ENCODE results near the gene SERPINA12. TPM values are rescaled to one million over a fixed set of nuclear protein-coding genes. Genes with fewer than 3 reads are reported as not detected.

The SERPINA12 gene
- polyA plus RNA-seq, 2 of the 4 experiments (the other 2 are of a cell fraction), result not detected

DNA sequence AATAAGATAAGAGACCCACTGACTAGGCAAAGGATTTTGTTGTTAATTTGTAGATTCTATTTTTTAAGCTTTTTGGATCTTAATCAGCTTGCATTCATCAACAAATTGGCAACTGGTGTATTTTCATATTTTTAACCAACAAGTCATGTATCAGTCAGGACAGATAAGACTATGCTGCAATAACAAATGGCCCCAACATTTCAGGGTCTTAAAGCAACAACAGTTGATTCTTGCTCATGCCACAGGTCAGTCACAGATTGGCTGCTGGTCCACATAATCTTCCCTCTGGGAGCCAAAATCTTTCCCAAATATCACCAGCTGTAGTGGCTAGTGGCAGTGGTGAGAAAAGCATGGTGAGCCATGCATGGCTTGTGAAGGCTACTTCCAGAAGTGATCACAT lies 21.9 kb upstream of the SERPINA12 start:
- Histone ChIP-seq H3K4me1 (no peaks in the 10 kb centered on the region), H3K9me3 (peaks cover 6% of the 10 kb centered on the region; the same call in 1 of the 3 replicates), H3K4me3 (no peak overlapping the region), H3K4me2 (no peak overlapping the region), H3K27ac (no peak overlapping the region)
- FAIRE-seq (no peak), ATAC-seq (no peak), DNase-seq (ENCODE audit: low read depth in 1 of 2, low spot score in 1 of 2) (no peak)
- ChIA-PET POLR2A (no interaction called here), CTCF (interaction anchor here (1.7 to 2.6 kb wide), 2 partner anchors 18 to 45 kb away, joined by 4 to 10 read pairs; no protein-coding TSS in a partner anchor)
- TF ChIP-seq, protein P1, sequence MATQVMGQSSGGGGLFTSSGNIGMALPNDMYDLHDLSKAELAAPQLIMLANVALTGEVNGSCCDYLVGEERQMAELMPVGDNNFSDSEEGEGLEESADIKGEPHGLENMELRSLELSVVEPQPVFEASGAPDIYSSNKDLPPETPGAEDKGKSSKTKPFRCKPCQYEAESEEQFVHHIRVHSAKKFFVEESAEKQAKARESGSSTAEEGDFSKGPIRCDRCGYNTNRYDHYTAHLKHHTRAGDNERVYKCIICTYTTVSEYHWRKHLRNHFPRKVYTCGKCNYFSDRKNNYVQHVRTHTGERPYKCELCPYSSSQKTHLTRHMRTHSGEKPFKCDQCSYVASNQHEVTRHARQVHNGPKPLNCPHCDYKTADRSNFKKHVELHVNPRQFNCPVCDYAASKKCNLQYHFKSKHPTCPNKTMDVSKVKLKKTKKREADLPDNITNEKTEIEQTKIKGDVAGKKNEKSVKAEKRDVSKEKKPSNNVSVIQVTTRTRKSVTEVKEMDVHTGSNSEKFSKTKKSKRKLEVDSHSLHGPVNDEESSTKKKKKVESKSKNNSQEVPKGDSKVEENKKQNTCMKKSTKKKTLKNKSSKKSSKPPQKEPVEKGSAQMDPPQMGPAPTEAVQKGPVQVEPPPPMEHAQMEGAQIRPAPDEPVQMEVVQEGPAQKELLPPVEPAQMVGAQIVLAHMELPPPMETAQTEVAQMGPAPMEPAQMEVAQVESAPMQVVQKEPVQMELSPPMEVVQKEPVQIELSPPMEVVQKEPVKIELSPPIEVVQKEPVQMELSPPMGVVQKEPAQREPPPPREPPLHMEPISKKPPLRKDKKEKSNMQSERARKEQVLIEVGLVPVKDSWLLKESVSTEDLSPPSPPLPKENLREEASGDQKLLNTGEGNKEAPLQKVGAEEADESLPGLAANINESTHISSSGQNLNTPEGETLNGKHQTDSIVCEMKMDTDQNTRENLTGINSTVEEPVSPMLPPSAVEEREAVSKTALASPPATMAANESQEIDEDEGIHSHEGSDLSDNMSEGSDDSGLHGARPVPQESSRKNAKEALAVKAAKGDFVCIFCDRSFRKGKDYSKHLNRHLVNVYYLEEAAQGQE (IDR thresholded peaks at IDR 0.05), result no peak
- TF ChIP-seq HDAC2 (IDR thresholded peaks at IDR 0.05) (no peak), POLR2A (IDR thresholded peaks at IDR 0.05; ENCODE audit: low read length) (no peak), EHMT2 (IDR thresholded peaks at IDR 0.05; ENCODE audit: low read depth) (no peak), CEBPB (IDR thresholded peaks at IDR 0.05) (no peak), HOXA7 (CRISPR knock-in tag; IDR thresholded peaks at IDR 0.05) (no peak), KDM1A (IDR thresholded peaks at IDR 0.05; ENCODE audit: low read depth) (no peak), RARB (CRISPR knock-in tag; IDR thresholded peaks at IDR 0.05) (no peak)
- TF ChIP-seq, protein P2, sequence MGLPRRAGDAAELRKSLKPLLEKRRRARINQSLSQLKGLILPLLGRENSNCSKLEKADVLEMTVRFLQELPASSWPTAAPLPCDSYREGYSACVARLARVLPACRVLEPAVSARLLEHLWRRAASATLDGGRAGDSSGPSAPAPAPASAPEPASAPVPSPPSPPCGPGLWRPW (IDR thresholded peaks at IDR 0.05), result no peak
- TF ChIP-seq, protein P3, sequence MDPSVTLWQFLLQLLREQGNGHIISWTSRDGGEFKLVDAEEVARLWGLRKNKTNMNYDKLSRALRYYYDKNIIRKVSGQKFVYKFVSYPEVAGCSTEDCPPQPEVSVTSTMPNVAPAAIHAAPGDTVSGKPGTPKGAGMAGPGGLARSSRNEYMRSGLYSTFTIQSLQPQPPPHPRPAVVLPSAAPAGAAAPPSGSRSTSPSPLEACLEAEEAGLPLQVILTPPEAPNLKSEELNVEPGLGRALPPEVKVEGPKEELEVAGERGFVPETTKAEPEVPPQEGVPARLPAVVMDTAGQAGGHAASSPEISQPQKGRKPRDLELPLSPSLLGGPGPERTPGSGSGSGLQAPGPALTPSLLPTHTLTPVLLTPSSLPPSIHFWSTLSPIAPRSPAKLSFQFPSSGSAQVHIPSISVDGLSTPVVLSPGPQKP (IDR thresholded peaks at IDR 0.05; ENCODE audit: low read depth, low read length), result no peak

- H3K27ac ChIP-seq, result no peak overlapping the region
- H3K4me3 ChIP-seq, result no peak overlapping the region
- no peaks in the 10 kb centered on the region for H3K4me1 ChIP-seq
- POLR2A ChIA-PET, result no interaction called here
- CTCF ChIA-PET, result interaction anchor here (1.4 kb wide), 1 partner anchor 9 kb away, joined by 3 read pairs; no protein-coding TSS in a partner anchor
- ATAC-seq, result no peak
- DNase-seq (ENCODE audit: low read depth in 1 of 2, low spot score in 1 of 2), result no peak
- no peak for FAIRE-seq
- no peak overlapping the region for H3K4me2 ChIP-seq
- peaks cover 6% of the 10 kb centered on the region; the same call in 1 of the 3 replicates for H3K9me3 ChIP-seq
- 0% methylated on average over 3 of the region's 3 CpGs for WGBS (ENCODE audit: missing lambda C conversion rate)
- TF ChIP-seq, protein P4, sequence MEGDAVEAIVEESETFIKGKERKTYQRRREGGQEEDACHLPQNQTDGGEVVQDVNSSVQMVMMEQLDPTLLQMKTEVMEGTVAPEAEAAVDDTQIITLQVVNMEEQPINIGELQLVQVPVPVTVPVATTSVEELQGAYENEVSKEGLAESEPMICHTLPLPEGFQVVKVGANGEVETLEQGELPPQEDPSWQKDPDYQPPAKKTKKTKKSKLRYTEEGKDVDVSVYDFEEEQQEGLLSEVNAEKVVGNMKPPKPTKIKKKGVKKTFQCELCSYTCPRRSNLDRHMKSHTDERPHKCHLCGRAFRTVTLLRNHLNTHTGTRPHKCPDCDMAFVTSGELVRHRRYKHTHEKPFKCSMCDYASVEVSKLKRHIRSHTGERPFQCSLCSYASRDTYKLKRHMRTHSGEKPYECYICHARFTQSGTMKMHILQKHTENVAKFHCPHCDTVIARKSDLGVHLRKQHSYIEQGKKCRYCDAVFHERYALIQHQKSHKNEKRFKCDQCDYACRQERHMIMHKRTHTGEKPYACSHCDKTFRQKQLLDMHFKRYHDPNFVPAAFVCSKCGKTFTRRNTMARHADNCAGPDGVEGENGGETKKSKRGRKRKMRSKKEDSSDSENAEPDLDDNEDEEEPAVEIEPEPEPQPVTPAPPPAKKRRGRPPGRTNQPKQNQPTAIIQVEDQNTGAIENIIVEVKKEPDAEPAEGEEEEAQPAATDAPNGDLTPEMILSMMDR (IDR thresholded peaks at IDR 0.05), result no peak
- TF ChIP-seq ZC3H11A (IDR thresholded peaks at IDR 0.05) (no peak), POLR2AphosphoS2 (conservative IDR thresholded peaks at IDR 0.05; ENCODE audit: low read length) (no peak), RFX5 (IDR thresholded peaks at IDR 0.05) (no peak), MAFK (IDR thresholded peaks at IDR 0.05; ENCODE audit: partially characterized antibody) (no peak), POLR2A (IDR thresholded peaks at IDR 0.05; ENCODE audit: low read length) (no peak), FOSL2 (IDR thresholded peaks at IDR 0.05) (no peak), FOSL2 (CRISPR knock-in tag; IDR thresholded peaks at IDR 0.05) (no peak), CHD4 (IDR thresholded peaks at IDR 0.05; ENCODE audit: borderline replicate concordance) (no peak), HDAC2 (IDR thresholded peaks at IDR 0.05) (no peak), CHD2 (IDR thresholded peaks at IDR 0.05; ENCODE audit: low read length, partially characterized antibody) (no peak), FOXS1 (CRISPR knock-in tag; IDR thresholded peaks at IDR 0.05) (no peak)
- TF ChIP-seq, protein P3 (IDR thresholded peaks at IDR 0.05; ENCODE audit: low read depth, low read length), result no peak
Measured at GRCh38 chr14:94524093-94524492, 14.8 kb upstream of the SERPINA12 start.
